Fibroblast of gingiva (primary cell): ENCODE data around the gene TSPYL2.

Experiments used
- DNase-seq: peaks from one replicate; pipeline ENCODE4 v3.0.0-alpha.2; 2011; ENCODE audit warnings: low read depth

The TSPYL2 gene

DNA sequence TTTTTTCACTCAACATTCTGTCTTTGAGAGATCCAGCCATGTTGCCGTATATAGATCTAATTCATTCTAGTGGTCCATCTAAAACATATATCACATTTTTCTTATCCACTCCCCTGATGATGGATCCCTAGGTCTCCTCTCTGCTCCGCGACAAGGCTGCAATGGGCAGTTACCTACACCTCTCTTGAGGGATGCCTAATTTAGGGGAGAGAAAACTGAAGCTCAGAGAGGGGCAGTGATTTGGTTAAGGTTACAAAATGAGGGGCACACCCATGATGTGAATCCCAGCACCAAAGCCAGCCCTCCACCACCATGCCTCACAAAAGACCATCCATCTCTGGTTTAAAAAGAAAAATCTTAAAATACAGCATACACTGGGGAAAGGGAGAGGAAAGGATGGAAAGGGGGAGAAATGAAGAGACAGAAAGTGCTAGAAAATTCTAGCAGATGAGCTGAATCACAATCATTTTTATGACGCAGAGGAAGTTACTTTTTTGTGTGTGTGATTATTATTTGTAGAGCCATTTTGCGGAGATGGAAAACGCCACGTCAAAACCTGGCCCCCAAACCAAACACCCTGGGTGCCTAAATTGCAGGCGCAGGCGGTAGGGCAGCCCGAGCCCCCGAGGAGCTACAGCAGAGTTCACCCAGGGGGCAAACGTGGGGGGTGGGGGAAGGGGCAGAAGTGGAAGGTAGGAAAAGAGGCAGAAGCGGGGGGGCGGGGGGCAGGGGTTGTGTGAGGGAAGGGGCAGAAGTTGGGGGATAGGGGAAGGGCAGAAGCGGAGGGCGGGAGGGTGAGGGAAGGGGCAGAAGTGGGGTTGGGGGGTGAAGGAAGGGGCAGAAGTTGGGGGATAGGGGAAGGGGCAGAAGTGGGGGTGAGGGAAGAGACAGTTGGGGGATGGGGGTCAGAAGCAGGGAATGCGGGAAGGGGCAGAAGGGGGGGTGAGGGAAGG, 1.3 kb upstream of the TSPYL2 start:
- no peak for DNase-seq

DNA sequence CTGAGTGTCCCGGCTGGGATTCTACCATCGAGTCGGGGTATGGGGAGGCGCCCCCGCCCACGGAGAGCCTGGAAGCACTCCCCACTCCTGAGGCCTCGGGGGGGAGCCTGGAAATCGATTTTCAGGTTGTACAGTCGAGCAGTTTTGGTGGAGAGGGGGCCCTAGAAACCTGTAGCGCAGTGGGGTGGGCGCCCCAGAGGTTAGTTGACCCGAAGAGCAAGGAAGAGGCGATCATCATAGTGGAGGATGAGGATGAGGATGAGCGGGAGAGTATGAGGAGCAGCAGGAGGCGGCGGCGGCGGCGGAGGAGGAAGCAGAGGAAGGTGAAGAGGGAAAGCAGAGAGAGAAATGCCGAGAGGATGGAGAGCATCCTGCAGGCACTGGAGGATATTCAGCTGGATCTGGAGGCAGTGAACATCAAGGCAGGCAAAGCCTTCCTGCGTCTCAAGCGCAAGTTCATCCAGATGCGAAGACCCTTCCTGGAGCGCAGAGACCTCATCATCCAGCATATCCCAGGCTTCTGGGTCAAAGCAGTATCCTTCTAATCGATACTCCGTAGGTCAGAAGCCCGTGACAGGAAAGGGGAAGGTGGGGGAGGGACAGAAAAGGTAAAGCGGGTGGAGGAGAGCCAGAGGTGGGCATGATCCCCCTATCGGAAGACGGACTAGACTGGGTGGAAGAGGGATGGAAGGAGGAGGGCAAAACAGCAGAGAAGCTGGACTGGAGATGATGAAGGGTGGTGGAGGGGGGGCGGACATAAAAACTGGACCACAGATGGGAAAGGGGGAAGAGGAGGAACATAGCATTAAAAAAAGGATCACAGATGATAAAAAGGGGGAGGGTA, 828 bp downstream of the TSPYL2 start:
- no peak for DNase-seq

DNA sequence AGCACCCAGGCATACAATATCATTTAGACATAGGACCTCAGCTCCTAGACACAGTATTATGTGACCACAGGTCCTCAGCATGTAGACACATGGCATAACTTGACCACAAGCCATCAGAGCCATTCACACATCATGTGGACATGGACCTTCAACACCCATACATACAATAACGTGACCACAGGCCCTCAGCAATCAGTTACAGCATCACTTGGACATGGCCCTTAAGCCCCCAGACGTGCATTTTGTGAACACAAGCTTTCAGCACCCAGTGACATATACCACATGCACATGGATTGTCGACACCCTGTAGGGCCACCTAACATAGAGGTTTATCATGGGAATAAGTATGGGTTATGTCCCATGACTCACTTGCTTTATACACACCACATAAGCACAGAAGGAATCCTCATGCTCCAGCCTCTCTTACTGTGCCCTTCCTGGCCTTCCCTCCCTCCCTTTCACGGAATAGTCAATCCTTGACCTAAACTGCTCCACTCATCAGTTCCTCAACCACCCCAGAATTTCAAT, 1.9 kb downstream of the TSPYL2 start:
- no peak for DNase-seq

DNA sequence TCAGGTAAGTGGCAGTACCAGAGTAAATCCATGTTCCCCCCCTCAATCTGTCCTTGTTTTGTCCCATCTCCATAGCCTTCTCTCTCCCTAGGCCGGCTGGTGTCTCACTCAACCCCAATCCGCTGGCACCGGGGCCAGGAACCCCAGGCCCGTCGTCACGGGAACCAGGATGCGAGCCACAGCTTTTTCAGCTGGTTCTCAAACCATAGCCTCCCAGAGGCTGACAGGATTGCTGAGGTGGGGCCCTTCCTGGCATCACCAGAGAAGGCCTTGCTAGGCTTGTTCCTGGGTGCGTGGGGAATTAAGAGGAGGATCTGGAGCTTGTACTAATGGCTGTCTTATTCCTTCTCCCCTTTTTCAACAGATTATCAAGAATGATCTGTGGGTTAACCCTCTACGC, 2.7 kb downstream of the TSPYL2 start:
- no peak for DNase-seq

DNA sequence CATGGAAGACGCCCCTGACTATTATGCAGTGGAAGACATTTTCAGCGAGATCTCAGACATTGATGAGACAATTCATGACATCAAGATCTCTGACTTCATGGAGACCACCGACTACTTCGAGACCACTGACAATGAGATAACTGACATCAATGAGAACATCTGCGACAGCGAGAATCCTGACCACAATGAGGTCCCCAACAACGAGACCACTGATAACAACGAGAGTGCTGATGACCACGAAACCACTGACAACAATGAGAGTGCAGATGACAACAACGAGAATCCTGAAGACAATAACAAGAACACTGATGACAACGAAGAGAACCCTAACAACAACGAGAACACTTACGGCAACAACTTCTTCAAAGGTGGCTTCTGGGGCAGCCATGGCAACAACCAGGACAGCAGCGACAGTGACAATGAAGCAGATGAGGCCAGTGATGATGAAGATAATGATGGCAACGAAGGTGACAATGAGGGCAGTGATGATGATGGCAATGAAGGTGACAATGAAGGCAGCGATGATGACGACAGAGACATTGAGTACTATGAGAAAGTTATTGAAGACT, 3.6 kb downstream of the TSPYL2 start:
- DNase-seq: no peak

DNA sequence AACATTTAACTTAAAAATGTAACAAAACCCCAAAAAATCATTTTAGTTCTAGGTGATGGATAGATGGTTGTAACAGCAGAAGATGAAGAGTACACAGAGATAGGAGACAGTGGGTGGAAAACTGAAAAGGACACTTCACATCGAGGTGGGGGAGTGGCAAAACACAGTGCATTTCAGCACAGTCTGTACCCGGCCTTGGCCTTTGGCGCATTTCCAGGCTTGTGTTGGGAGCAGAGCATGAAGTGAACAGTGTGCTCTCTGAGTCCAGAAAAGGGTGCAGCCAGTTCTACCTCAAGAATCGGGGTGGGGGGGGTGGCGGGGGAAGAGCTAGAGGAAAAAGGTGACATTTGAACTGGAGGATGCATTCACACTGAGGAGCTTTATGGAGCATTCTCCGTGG, 4.3 kb downstream of the TSPYL2 start:
- peak; percentile 8 for DNase-seq

DNA sequence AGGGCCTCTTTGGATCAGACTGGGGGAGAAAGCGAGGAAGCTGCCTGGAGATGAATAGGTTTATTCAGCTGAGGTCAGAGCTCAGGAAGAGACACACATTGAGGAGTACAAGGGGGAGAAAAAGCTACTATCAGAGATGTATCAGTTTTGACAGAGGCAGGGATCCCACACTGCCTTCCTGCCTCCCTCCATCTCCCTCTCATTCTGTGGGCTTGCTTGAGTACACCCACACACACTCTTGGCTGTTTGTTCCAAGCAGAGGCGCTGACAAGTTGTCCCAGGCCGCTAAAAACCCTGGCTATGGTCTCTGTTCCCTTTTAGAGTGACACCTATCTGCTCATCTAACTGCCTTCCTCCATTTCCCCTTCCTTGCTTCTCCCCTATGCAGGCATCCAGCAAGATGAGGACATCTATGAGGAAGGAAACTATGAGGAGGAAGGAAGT, 5.2 kb downstream of the TSPYL2 start:
- no peak for DNase-seq

DNA sequence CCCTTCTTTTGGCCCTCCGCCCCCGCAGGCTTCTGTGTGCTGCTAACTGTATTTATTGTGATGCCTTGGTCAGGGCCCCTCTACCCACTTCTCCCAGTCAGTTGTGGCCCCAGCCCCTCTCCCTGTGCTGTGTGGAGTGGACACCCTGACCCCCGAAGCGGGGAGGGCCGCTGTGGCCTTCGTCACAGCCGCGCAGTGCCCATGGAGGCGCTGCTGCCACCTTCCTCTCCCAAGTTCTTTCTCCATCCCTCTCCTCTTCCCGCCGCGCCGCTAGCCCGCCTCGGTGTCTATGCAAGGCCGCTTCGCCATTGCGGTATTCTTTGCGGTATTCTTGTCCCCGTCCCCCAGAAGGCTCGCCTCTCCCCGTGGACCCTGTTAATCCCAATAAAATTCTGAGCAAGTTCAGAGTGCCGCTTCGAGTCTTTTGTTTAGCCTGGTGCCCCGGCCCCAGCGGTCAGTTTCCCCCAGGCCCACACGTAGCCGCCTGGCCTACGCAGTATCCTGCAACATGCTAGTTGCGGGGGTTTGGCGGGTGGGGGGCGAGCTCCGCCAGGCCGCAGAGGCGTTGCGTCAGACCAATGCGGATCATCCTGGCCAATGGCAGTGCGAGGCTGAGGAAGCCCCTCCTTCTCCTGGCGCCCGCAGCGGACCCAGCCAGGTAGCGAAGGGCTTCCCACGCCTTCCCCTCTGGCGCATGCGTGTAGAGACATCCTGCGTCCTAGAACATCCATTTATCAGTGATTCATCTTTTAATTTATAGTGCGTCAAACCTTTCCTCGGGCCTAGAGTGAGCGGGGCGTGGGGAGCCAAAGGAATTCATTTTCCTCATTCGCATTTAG, 6.2 kb downstream of the TSPYL2 start:
- peak; percentile 68 for DNase-seq

DNA sequence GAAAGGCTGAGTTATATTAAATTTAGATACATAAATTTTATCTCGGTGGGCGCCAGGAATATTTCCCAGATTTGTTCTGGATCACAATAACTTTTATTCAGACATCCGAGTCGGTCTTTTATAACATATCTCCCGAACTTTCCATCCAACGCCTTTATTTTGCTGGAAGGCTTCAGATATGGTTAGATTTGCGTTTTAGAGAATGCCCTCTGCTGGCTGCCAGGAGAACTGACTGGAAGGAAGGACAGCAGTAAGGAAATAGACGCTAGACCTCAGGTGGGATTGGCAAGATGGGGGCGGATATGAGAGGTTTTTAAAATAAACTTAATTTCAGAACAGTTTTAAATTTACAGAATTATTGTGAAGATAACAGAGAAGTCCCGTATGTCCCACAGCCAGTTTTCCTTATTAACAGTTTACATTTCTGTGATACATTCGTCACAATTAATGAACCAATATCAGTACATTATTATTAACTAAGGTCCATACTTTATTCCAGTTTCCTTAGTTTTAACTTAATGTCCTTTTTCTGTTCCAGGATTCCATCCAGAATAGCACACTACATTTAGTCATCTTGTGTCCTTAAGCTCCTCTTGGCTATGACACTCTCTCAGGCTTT, 7.2 kb downstream of the TSPYL2 start:
- peak; percentile 51 for DNase-seq

DNA sequence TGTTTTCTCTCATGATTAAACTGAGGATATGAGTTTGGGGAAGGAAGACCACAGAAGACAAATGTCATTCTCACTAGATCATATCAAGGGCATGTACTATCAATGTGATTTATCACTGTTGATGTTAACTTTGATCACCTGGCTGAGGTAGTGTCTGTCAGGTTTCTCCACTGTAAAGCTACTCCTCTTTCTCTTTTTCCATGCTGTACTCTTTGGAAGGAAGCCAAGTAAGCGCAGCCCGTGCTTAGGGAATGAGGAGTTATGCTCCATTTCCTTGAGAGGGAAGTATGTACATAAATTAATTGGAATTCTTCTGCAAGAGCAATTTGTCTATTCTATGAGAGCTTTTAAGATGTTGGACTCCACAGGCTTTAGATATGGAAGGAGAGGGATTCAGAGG, 7.8 kb downstream of the TSPYL2 start:
- no peak for DNase-seq

DNA sequence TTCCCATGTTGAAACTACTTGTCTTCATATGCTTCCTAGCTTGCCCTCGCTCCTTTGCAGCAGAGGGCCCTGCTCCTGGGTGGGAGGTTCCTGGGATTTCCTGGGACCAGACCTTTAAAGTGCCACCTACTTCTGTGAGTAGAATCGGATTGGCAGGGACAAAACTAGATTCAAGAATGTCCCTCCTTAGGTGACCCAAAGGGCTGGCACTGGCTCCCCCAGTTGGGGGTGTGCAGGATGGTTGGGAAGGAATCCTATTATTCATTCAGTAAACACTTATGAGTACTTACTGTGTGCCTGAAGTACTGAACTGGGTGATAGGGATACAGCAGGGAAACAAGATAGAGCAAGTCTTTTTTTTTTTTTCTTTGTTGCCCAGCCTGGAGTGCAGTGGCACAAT, 9.2 kb downstream of the TSPYL2 start:
- DNase-seq: no peak

DNA sequence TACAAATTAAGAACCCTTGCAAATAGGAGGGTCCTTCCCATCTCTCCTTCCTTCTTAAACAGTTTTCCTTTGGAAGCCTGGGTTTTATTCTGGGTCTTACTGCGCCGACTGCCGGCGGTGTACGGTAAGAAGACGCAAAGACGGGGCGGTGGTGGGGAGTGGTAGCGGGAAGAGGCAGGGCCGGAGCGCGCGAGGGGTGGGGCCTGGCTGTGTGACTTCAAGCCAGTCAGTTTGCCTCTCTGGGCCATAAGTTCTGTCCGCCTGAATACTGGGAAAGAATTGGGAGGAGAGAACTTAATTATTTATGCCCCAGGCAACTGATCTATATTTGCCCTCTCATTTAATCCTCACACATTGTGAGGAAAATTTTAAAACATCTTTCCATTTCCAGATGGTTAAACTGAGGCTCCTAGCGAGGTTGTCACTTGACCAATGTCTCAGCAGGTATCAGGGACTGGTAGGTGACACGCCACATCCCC, 11.0 kb downstream of the TSPYL2 start:
- DNase-seq: peak; percentile 71

DNA sequence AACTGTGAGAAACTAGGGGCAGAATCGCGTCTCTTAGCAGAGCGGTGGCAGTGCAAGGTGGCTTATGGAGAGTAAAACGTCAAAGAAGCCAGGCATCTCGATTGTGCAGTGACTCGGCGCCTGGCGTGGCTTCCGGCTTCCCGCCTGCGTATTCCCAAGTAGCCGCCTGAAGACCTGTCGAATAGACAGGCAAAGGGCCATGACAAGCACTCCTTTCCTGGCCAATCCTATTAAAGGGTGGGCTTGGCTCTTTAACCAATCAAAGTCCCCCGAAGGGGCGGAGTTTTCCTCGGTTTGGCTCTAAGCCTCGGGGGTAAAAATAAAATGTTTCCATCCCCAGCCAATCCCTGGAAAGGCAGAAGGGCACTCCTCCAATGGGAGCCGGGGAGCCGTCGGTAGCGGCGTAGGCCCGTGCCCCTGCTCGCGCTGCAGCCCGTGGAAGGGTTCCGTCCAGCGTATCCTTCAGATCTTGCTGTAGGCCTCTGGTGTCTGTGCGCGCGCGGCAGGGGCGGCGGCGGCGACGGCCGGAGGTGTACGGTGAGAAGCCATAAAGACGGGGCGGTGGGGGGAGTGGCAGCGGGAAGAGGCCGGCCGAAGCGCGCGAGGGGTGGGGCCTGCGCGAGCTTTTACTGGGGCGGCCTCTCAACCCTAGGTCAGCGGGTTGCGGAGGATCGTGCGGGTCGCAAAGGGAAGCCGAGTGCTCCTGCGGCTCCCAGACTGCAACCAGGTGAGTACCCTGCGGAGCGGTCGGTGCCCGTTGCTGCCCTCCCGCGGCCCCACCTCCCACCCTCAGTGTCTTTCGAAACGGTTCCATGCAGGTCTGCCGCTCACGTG, 11.8 kb downstream of the TSPYL2 start, which contains the start of gene KANTR:
KANTR (plus strand) TSS at position 395 of the 834 bp plus-strand sequence. CDS start 30,131 bp downstream, outside the sequence.
- peak; percentile 90 for DNase-seq

DNA sequence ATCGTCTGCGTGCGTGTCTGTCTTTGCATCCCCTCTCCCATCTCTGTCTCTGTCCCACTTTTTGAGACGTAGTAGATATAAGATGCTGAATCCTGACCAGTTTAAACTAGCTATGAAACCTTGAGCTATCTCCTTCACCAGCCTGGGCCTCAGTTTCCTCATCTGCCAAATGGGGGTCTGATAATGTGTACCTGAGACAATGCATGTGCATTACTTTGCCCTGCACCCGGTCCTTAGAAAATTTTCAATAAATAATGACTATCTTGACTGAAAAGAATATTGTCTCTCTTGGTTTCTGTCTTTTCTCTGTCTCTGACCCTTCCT, 12.4 kb downstream of the TSPYL2 start:
- no peak for DNase-seq

DNA sequence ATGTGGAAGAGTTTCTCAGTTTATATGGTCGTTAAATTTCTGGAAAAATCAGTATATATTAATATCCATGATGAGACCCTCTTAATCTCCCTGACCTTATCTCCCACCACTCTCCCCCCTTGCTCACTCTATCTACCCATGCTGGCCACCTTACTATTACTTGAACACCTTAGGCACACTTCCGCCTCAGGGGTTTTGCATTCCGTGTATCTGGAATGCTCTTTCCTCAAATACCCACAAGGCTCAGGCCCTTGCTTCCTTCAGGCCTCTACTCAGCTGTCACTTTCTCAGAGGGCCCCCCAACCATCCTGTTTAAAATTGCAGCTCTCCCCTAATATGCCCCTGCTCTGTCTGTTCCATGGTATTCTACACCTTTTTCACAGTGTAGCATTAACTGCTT, 13.6 kb downstream of the TSPYL2 start:
- DNase-seq: no peak

DNA sequence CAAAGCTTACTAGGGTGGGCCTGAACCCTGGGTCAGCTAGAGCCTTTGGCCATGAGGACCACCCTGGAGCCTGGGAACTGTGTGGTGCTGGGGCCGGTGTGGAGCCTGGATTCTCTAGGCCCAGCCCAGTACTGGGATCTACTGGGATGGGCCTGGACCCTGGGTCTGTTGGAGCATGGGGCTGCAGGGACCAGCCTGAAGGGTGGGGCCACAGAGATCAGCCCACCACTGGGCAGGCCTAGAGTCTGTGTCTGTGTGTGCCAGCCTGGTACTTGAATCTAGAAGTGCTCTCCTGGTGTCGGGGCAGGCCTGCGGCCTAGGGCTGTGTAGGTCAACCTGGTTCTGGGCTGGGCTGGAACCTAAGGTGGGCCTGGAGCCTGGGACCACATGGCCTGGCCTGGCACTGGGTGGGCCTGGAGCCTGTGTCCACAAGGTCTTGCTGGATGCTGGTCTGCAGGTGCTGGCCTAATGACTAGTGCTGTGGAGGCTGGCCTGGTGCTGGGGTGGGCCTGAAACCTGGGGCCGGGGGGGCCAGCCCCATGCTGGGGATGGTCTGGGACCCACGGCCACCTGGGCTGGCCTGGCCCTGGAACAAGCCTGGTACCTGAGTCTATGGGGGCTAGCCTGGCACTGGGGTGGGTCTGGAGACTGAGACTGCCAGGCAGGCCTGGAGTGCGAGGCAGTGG, 32.8 kb downstream of the TSPYL2 start:
- no peak for DNase-seq

DNA sequence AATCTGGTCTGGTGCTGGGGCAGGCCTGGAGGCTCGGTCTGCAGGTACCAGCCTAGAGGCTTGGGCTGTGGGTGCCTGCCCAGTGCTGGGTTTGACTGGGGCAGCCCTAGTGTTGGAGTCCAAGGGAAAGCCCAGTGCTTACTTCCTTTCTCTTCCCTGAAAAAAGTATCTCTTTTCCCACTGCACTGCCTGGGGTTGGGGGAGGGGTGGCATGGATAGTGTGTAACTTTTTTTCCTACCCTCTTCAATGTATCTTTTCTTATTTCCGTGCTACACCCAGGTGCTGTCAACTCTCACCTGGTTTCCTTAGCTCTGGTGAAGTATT, 33.3 kb downstream of the TSPYL2 start:
- no peak for DNase-seq

DNA sequence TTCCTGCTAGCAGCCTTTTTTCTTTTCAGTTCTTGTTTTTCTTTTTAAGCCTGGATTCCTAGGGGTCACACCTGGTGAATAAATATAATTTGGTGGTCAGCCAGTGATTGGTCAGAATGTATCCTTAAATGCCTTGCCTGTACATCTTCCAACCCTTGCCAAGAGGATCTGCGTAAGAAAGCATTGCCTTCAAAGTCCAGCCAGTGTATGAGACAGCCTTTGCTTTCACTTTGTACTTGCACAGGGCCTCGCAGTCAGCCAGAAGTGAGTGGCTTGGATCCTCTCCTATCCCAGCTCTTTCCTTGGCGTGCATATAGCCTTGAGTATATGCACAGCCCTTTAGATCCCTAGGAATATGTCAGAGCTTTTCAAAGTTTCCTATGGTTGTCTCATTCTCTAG, 33.9 kb downstream of the TSPYL2 start:
- DNase-seq: peak; percentile 71

DNA sequence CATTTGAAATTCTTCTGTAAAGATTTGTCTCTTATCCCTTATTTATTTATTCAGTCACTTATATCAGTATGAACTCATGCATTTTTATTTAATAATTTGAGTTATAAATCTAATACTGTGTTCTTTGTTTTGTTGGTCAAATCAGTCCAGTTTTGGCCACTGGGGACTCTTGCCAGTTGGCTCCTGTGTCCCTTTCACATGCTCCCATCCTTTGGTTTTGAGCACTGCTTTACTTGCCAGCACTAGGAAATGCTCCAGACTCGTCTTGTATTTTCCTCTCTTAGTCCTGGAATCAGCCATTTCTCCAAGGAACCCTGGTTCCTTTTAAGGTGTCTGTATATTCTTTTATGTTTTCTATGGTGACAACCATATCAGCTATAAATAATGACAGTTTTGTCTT, 39.8 kb downstream of the TSPYL2 start:
- no peak for DNase-seq

DNA sequence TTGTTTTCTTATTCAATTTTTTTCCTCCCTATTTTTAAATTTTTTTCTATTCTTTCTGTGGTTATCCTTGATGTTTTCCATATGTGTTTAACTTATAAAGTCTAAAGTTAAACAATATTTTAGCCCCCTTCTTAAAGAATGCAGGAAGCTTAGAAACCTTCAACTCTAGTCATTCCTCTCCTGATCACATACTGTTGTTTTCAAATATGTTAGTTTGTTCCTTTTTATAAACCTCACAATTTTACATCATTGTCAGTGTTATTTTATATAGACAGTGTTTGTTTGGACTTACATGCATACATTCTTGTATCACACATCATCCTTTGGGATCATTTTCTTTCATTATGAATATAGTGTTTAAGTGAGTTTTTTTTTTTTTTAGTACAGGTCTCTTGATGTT, 43.3 kb downstream of the TSPYL2 start:
- peak; percentile 10 for DNase-seq
